Activated CD4-positive, alpha-beta T cell treated with anti-CD3 and anti-CD28 coated beads for 4 hours (primary cell): ENCODE measurements around the gene UTS2.

ENCODE experiments used
- DNase-seq, 2 donors: peaks; one replicate each; pipeline ENCODE4 v3.0.0-alpha.2; 2020

UTS2 gene

DNA sequence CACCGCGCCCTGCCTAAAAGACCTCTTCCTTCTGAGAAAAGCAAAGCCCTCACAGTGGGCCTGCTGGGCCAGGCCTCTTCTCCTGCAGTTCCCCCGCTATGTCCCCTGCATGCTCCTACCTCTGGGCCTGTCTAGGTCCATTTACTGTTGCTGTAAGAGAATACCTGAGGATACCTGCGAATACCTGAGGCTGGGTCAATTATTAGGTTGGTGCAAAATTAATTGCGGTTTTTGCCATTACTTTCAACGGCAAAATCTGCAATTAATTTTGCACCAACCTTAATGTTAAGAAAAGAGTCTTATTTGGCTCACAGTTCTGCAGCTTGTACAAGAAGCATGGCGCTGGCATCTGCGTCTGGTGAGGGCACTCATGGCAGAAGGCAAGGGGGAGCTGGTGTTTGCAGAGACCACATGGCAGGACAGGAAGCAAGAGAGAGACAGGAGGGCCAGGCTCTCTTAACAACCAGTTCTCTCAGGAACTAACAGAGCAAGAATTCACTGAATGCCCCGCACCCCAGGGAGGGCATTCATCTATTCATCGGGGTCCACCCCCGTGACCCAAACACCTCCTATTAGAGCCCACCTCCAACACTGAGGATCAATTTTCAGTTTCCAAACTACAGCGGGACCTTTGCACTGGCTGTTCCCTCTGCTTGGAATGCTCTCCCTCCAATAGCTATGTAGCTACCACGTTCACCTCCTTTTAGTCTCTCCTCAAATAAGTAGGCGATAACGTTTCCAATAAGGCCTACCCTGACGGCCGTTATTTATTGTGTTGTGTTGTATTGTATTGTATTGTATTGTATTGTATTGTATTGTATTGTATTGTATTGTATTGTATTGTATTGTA is 9.6 kb upstream of the UTS2 start:
- no peak for DNase-seq

DNA sequence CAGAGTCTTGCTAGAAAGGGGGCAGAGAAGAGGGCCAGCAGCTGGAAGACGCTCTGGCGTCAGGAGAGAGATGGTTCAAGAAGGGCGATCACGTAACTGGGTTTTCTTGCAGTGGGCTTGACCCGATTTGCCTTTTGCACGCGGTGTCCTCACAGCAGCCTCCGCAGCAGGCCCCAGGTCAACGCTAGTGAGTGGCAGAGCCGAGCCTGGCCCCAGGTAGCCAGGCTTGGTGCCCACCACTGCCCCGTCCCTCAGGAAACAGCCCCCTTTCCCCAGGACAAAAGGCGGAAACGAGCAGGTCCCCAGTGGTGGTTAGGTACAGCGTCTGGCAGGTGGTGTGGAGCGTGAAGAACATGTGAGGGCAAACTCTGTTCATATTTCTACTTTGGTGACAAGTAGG is 8.6 kb upstream of the UTS2 start:
- DNase-seq, result no peak

DNA sequence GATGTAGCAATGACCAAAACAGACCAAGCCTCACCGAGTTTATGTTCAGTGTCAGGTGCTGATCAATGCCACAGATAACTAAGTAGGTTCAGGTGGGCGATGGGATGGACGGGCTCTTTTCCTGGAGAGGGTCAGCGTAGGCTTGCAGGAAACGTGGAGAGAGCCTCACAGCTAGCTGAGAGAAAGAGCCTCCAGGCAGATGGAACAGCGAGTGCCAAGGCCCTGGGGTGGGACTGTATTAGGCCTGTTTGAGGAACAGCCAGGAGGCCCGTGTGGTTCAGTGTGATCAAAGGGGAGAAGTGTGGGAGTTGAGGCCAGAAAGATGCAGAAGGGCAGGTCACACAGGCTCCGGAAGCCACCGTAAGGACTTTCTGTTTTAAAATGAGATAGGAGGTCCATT is 7.3 kb upstream of the UTS2 start:
- no peak for DNase-seq

- no peak for DNase-seq
Observed at GRCh38 chr1:7859406-7859805, 6.5 kb upstream of the UTS2 start.

- no peak for DNase-seq
Observed at GRCh38 chr1:7857985-7858384, 5.1 kb upstream of the UTS2 start.

DNA sequence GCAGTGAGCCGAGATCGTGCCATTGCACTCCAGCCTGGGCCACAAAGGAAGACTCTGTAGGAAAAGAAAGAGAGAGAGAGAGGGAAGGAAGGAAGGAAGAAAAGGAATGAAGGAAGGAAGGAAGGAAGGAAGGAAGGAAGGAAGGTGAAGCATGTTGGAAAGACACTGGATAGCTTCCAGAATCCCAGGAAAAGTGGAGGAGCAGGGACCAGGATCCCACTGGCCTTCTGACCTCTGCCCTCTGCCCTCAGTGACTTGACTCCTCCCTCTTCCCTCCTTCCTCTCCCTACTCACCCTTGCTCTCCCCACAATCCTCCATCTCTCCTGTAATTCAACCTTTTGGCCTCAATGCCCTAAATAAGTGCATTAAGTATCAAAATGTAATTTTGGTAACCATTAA is 4.1 kb upstream of the UTS2 start:
- DNase-seq, result no peak

DNA sequence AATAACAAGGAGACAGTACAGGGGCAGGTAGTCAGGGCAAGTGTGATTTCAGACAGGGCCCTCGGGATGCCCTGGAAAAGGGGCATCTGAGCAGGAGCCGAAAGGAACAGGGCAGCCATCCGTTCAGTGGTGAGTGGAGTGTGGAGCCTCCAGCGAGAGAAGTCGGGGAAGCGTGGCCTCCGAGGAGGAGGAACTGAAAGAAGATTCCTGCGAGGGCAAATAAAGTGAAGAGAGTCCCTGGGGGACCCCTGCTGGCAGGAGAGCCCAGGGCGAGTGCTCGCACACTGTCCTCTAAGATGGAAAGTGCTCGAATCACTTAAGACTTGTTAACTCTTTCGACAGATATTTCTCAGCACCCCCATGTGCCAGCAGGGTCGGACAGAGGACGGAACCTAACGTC is 3.5 kb upstream of the UTS2 start:
- no peak for DNase-seq

DNA sequence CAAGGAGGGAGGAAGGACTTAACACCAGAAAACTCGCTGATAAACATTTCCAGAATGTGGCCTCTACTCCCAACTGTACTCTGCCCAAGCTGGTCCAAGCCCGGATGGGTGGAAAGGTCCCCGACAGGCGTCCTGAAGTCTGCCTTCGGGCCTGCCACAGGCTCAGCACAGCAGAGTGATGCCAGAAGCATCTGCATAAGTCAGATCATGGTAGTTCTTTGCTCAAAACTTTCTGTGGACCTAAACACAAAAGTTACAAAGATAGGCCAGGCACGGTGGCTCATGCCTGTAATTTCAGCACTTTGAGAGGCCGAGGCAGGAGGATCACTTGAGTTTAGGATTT is 790 bp upstream of the UTS2 start:
- DNase-seq, result no peak

- DNase-seq, result no peak
Observed at GRCh38 chr1:7850786-7851185, 2.1 kb downstream of the UTS2 start.

DNA sequence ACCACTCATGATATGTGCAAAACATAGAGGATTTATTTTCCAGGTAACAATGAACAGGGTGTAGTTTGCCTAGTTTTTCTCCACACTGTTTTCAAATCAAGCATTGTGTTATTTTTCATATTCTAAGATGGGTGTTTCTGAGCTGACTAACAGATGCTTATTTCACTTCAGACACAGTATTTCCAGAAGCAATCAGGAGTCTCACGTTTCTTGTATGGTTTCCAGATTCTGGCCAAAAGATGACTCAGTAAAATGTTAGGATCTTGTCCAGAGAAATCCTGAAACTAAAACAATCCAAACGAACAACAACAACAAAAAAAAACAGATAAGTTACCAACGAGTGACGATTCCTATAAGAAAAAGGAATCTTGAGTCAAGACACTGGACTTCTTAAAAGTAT is 5.3 kb downstream of the UTS2 start:
- DNase-seq, result no peak

- no peak for DNase-seq
Observed at GRCh38 chr1:7846656-7847055, 6.2 kb downstream of the UTS2 start.

- no peak for DNase-seq
Observed at GRCh38 chr1:7845761-7846160, 7.1 kb downstream of the UTS2 start.

- no peak for DNase-seq
Observed at GRCh38 chr1:7842517-7842916, 10.3 kb downstream of the UTS2 start.

DNA sequence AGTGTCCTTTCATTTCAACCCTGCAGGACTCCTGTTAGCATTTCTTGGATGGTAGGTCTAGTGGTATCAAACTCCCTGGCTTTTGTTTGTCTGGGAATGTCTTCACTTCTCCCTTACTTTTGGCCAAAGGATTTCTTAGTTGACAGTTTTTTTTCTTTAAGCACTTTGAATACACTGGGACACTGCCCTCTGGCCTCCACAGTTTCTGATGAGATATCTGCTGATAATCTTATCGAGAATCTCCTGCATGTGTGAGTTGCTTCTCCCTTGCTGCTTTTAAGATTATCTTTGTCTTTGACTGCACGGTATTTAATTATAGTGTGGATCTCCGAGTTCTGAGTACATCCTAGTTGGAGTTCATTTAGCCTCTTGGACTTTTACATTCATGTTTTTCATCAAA is 13.3 kb downstream of the UTS2 start:
- no peak for DNase-seq

GRCh38 chr1:7838714-7839113 is 14.2 kb downstream of the UTS2 start:
- no peak for DNase-seq

DNA sequence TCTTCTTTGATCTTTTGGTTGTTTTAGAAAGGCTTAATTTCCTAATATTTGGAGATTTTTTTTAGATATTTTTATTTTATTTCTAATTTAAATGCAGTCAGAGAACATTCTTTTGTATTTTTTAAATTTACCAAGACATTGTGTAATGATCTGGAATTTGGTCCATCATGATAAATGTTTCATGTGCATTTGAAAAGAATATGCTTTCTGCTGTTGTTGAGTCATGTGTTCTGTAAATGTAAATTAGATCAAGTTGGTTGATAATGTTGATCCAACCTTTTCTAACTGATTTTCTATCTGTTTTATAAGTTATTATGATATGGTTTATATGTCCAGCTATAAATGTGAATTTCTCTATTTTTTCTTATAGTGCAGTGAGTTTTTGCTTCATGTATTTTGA is 19.8 kb downstream of the UTS2 start:
- DNase-seq, result no peak

DNA sequence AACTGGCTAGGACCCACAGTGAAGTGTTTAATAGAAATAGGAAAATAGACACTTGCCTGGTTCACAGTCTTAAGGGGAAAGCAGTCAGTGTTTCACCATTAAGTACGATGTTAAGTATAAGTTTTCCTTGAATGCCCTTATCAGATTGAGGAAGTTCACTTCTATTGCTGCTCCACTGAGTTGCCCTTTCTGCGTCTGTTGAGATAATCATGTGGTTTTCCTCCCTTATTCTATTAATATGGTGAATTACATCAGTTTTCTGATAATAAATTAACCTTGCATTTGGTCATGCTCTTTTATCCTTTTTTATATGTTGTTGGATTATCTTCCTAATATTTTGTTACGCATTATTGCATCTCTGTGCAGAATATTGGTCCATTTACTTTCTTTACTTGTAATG is 21.4 kb downstream of the UTS2 start:
- DNase-seq, result no peak

DNA sequence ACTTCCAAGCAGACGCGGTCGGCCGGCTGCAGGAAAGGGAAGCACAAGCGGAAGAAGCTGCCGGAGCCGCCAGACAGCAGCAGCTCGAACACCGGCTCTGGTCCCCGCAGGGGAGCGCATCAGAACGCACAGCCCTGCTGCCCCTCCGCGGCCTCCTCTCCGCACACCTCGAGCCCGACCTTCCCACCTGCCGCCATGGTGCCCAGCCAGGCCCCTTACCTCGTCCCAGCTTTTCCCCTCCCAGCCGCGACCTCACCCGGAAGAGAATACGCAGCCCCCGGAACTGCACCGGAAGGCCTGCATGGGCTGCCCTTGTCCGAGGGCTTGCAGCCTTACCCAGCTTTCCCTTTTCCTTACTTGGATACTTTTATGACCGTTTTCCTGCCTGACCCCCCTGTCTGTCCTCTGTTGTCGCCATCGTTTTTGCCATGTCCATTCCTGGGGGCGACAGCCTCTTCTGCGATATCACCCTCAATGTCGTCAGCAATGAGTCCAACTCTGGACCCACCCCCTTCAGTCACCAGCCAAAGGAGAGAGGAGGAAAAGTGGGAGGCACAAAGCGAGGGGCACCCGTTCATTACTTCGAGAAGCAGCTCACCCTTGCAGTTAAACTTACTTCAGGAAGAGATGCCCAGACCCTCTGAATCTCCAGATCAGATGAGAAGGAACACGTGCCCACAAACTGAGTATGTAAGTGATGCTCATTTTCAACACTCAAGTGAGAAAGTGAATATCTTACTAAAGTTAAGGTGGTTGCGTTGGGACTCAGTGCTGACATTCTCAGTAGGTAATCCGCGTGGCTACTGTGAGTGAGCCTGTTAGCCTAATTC is 25.5 kb downstream of the UTS2 start:
- peak; percentile 29 to 32 for DNase-seq

DNA sequence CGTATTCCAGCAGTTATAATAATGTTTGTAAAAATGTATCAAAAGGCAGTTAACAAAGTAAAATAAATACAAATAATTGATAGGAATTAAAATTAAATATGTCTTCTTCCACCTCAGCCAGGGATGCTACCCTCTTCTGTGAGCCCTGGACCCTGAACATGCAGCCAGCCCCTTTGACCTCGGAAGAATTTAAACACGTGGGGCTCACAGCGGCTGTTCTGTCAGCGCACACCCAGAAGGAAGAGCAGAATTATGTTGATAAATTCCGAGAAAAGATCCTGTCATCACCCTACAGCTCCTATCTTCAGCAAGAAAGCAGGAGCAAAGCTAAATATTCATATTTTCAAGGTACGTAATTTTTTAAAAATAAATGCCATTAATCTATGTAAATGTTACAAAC is 26.5 kb downstream of the UTS2 start:
- DNase-seq, result no peak

DNA sequence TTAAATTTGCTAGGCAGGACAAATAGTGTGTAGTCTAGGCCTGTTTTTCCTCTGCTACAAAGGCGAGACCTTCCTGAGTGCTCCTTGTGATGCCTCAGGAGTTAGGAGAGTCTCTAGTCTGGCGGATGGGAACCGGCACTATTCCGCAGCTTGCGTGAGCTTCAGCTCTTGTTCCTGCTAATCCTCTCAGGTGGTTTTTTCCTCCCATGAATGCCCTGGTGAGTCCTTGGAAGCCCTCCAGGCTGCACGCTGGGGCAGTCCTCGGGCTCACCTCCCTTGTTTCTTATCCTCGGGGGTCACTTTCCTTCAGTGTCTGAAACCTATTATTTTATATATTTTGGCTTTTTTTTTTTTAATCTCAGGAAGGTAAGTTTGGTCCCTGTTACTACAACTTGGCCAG is 28.2 kb downstream of the UTS2 start:
- no peak for DNase-seq

DNA sequence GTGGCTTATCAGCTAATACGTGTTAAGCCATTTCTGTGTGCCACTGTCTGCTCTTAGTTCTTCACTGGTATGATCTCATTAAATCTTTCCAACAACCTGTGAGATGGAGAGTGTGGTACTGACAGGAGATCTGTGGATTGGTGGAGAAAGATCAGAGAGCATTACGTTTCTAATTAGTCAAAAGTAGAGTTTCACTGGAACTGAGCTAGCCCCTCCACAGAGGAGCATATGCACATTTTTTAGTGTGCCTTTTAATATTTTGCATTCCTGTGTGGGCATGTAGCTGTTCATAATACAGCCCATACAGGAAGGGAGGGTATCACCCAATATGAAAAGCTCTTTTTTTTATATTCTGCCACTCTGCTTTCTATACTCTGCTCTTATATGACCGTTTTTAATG is 31.6 kb downstream of the UTS2 start:
- no peak for DNase-seq

DNA sequence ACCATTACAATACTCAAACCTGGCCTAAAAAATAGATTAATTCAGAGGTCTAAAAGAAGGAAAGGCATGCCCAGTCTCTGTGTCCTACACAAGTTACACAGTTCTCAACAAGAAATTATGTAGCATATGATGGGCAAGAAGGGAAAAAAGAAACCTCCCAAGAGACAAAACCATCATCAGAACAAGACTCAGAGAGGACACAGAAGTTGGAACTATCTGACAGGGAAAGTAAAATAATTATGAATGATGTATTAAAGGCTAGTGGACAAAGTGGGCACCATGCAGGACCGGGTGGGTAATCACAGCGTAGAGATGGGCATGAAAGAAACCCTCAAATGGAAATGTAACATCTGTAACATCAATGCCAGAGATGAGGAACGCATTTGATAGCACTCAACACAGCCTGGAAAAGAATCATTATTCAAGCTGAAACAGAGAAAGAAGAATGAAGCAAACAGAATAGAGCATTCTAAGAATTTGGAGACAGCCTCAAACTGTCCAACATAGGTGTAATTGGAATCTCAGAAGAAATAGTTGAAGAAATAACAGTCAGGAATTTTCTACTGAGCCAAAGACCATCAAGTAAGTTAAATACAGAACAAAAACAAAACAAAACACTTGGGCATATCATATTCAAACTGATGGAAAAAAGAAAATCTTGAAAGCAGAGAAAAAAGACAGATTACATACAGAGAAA is 39.0 kb downstream of the UTS2 start:
- no peak for DNase-seq

DNA sequence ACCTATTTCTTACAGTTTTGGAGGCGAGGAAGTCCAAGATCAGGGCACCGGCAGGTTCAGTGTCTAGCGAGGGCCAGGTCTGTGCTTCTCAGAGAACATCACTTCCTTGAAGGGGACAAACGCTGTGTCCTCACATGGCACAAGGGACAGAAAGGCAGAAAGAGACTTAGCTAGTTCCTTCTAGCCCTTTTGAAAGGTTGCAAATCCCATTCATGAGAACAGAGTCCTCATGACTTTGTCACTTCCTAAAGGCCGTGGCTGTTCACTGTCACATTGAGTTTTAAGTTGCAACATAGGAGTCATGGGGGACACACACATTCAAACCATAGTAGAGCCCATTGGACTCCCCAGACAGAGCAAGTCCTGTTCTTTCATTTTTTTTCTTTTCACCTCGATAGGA is 41.4 kb downstream of the UTS2 start:
- no peak for DNase-seq

GRCh38 chr1:7810395-7810794 is 42.5 kb downstream of the UTS2 start:
- peak; percentile 13 to 18 for DNase-seq
